Right ventricle myocardium superior (tissue), 1 donor: Measurements from ENCODE around the gene DGKQ. TPM values are rescaled to one million over a fixed set of nuclear protein-coding genes. Genes with fewer than 3 reads are reported as not detected.
"Not testable (repeated sequence)": the region's sequence is repeated elsewhere in the genome, so short reads cannot be mapped to it uniquely, and the experiment has no call there.

Experiments used
- ATAC-seq: fragments of 200-7000 bp; cut with Tn5 transposase; one replicate; pipeline ENCODE4 v1.9.1; 2020; ENCODE audit warnings: mild to moderate bottlenecking; ENCODE audit not compliant: poor library complexity
- DNase-seq: peaks from one replicate; pipeline ENCODE4 v3.0.0-alpha.2; 2020
- intact Hi-C: fragments of 100-400 bp; cut with DNase I; formaldehyde crosslinking; loops from one replicate; pipeline ENCODE4 v1.11.2; 2022
- total RNA-seq: library from RNA; stranded (reverse); fragmentation: NEBNext Ultra II Directional; extraction: Animal tissue kit (Norgen Biotek cat#: 25700); gene quantifications from one replicate; pipeline ENCODE4 v1.2.1, GENCODE V29; 2021
- donor health status: DM: no; HTN: yes; CAD: no; lungs with severe emphysema.

The DGKQ gene
- total RNA-seq, 1 donor from 2014 or later: 3.3 TPM

DNA sequence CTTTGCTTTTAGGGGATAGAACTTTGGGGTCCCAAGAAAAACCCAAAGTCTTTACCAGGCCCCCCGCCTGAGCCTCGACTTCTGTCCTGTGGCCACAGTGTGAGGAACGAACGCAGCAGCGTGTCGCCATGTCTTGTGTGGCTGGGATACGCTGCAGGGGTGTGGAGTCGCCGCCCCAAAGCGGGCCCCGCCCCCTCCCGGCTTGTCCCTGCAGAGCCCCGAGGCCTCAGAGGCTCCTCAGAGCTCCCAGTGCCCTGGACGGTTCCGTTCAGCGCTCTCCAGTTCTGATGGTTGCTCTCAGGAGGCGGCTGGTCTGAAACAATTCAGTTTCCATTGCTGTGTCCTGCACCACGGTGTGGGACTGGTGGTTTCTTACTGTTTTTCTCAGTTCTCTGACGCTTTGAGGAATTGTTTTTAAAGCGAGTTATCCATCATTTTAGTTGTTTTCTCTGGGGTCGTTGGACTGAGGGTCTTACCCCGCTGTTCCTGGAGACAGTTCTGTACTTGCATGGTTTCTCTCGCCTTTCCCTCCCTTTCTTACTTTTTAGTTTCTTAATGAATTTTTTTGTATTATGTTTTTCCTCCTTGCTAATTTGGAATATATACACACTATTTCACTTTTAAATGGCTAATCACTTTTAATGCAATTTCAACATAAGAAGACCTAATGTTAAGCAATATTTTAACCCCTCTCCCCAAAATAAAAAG lies 11.9 kb upstream of the DGKQ start:
- ATAC-seq (peak; percentile 79), DNase-seq (peak; percentile 87)
- intact Hi-C loops: no loop called here

DNA sequence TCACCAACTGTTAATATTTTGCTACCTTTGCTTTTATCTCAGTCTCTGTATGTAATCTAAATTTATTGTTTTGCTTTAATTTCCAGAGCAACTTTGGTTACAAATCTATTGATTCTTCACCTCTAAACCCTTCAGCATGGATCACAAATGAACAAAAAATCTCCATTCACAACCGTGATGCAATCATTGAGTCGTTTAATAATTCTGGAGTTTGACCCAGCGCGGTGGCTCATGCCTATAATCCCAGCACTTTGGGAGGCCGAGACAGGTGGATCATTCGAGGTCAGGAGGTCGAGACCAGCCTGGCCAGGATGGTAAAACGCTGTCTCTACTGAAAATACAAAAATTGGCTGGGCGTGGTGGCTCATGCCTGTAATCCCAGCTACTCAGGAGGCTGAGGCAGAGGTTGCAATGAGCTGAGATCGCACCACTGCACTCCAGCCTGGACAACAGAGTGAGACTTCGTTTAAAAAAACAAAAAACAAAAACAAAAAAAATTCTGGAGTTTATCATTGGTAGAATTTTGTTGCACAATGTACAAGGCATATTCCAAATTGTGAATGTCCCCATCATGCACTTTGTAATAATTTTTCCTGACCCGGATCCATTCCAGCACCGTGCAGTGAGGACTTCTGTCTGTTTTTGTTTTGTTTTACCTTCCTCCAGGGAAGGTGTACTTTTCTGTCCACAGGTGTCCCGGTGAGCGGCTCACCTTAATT lies 11.1 kb upstream of the DGKQ start:
- ATAC-seq: no peak
- no peak for DNase-seq
- intact Hi-C loops: no loop called here

DNA sequence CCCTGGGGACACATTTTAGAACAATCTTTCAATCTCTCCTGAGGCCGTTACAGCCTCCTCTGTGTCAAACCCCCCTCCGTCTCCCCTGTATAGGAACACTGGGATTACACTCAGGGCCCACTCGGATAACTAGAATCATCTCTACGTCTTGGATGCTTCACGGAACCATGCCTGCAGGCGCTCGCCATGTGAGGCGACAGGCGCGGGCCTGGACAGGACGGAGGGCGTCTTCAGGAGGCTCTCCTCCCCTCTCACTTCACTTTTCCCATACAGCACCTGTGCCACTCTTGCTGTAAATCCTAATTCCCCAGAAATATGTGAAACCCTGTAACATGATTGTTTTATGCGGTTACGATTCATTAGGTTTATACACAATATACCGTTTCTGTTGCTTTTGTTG lies 9.4 kb upstream of the DGKQ start:
- intact Hi-C loops: no loop called here
- ATAC-seq (no peak), DNase-seq (no peak)

DNA sequence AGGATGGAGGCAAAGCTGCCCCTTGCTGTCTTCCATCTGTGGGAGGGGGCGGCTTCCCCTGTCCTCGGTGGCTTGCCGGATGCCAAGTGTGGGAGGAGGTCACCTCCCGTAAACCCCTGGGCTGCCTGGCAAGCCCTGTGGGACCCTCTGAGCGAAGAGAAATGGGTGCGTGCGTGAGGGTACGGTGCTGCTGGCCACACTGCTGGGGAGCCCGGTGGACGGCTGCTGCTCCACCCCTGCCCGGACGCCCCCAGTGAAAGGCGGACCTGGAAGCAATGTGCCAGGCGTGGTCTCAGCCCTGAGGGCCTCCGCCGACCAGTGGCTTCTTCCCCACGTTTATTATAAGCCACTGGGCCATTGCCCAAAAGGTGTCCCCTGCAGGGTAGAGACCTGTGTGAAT lies 8.9 kb upstream of the DGKQ start:
- no peak for DNase-seq
- no peak for ATAC-seq
- intact Hi-C loops: no loop called here

DNA sequence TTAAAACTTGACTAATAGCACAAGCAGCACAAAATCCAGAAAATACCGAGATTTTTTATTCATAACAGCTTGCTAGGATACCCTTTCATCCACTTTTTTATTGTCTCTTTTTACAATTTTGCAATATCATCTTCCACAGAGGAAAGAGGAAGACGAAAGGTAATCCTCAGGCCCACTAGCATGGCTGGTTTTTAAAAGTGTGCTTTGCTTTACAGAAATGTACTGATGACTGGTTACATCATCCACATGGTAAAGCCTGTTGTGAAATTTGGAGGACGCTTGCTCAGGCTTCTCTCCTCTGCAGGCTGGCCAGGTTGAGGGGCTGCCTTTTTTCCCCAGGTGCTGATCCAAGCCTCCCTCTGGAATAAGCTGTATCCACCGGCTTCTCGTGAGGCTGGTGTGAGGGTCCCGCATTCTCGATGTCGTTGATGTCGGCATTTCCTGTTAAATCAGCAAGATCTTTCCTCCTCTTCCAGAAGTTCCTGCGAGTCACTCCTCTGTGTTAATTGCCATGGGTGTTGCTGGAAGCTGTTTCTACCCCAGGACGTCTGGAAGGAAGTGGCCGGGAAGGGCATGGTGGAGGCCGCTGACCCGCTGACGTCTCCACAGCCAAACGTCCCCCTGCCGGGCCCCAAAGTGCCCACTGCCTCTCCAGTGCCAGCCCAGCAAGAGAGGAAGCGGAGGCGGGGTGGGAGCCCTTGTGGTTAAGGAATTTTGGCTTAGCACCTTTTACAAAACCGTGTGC lies 5.8 kb upstream of the DGKQ start:
- ATAC-seq: no peak
- intact Hi-C loops: no loop called here
- DNase-seq: no peak

DNA sequence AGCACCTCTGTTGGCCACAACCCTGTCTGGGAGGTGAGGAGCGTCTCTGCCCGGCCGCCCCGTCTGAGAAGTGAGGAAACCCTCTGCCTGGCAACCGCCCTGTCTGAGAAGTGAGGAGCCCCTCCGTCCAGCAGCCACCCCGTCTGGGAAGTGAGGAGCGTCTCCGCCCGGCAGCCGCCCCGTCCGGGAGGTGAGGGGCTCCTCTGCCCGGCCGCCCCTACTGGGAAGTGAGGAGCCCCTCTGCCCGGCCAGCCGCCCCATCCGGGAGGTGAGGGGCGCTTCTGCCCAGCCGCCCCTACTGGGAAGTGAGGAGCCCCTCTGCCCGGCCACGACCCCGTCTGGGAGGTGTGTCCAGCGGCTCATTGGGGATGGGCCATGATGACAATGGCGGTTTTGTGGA lies 2.6 kb upstream of the DGKQ start:
- intact Hi-C loops, DNase-seq, ATAC-seq: not testable (repeated sequence)

DNA sequence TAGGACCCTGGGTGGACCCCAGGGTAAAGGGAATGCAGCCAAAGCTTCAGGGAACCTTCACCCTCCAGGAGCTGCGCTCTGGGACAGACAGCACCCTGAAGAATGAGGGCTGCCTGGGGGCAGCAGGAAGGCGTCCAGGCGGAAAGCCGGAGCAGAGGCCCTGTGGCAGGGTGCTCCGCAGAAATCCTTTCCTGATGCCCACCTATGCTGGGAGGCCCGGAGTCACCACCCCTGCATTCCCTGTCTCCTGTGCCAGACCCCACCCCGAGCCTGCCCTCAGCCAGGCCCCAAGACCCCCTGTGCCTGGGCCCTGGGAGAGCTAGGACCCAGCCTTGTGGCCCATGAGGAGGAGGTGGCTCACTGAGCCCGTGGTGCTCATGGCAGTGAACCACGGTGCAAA lies 1.3 kb upstream of the DGKQ start:
- DNase-seq (no peak), ATAC-seq (no peak)
- intact Hi-C loops: no loop called here

DNA sequence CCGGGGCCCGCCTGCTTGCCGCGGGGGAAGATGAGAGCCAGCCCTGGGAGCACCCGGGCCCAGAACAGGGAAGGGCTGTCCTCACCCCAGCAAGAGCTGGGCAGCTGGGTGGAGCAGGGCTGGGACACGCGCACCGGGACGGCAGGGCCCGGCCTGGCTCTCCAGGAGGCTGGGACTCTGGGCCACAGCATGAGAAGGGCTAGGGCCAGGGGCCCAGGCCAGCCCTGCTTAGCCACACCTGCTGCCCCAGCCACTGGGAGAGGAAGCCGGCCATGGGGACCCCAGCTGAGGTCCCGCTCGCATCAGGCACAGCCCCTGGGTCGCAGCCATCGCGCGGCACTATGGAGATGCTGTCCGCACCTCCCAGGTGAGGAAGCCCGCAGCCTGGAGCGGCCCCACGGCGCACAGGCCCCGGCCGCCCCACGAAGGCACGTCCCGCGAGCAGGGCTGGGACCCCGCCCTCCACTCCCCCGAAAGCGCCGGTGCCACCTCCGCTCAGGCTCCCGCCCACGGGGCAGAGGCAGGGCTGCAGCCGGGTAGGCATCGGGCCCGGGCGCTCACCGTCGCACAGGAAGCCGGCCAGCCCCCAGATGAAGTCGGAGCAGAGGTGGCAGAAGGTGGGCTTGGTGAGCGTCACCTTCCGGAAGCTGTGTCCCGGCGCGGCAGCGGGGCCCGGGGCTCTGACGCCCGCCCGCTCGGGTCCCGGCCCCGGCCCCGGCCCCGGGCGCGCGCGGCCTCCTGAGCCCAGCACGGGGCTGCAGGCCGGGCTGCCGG lies 531 bp downstream of the DGKQ start:
- peak; percentile 4 for ATAC-seq
- no peak for DNase-seq
- intact Hi-C loops: no loop called here

DNA sequence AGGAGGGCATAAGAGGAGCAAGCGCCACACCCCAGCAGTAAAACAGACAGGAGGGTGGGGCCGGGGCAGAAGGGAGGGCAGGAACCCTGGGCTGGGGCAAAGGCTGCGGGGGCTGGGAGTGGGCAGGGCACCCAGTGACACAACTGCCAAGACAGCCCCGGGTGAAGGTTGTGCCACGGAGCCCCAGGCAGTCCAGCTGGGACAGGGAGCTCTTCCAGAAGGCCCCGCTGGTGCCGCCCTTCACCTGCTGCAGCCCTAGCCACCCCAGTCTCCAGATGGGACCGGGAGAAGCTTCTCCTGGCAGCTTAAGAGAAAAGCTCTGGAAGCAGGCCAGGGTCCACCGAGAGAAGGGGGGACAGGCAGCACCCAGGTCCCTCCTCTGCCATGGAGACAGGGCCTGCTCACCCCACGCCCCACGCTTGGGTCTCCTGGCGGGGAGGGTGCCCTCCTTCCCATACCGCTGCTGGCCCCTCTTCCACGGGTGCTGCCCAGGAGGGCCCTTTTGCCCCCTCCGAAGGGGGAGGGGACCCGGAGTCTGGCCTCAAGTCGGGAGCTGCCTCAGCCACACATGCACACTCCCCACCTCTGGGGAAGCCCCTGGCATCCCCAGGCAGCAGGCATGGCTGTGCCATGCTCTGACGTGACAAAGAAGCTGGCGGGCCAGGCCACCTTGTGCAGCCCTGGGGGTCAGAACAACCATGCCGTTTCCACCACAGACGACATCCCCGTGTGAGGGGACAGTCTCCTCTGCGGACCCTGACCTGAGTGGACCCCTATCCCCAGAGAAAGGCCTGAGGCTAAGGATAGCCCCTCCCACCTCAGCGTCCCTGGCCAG lies 1.5 kb downstream of the DGKQ start:
- DNase-seq (no peak), ATAC-seq (no peak)
- intact Hi-C loops: no loop called here

DNA sequence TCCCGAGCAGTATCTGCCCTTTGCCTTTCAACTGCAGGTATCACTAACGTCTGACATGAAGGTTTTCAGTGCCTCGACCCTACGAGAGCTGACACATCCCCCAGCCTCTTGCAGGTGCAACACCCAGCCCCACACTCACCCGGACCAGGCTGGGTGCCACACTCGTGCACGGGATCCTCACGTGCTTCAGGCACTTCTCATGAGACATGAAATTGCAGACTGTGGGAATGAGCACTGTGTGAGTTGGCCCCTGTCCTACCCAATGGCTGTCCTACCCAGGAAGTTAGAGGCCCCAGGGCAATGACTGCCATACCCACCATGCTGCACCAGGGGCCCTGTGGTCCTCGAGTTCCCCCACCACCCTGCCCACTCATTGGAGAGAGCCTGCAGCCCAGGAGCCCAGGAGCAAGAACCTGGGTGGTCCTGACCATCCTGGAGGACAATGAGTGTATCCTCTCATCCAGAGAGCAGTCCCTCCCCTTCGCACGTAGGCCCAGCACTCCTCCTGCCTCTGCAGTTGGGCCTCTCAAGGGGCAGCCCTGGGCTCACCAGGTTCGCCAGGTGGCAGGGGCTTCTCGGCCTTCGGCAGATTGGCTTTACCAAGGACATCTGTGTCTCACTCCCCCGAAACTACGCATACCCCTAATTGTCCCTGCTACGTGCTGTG lies 2.4 kb downstream of the DGKQ start:
- no peak for DNase-seq
- ATAC-seq: no peak
- intact Hi-C loops: no loop called here

DNA sequence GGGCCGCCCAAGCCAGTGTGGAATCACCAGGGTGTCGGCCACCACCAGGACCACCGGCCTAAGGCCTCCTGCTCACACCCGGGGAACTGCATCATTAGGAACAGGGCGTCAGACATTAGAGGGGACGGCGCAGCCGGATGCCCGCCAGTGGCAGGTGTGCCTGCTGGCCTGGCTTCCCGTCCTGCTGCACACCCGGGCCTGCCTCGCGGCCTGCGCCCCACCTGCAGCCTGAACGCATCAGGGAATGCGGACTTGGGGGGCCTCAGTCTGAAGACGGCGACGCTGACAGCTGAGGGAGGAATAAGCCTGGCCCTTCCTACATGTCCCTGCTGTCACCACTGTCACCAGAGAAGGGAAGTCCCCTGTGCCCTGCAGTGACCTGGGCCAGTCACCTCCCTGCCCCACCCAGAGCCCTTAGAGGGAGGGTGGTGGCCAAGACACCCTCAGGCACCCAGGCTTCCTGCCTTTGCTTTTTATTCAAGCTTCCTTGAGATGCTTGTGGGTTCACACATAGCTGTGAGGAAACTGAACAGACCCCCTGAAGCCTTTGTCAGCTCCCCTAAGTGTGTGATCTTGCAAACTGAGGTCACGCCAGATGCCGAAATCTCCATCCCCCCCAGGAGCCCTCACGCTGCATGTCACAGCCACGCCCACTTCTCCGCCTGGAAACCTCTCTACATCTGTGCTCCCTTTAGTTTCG lies 3.2 kb downstream of the DGKQ start:
- ATAC-seq: no peak
- intact Hi-C loops: no loop called here

DNA sequence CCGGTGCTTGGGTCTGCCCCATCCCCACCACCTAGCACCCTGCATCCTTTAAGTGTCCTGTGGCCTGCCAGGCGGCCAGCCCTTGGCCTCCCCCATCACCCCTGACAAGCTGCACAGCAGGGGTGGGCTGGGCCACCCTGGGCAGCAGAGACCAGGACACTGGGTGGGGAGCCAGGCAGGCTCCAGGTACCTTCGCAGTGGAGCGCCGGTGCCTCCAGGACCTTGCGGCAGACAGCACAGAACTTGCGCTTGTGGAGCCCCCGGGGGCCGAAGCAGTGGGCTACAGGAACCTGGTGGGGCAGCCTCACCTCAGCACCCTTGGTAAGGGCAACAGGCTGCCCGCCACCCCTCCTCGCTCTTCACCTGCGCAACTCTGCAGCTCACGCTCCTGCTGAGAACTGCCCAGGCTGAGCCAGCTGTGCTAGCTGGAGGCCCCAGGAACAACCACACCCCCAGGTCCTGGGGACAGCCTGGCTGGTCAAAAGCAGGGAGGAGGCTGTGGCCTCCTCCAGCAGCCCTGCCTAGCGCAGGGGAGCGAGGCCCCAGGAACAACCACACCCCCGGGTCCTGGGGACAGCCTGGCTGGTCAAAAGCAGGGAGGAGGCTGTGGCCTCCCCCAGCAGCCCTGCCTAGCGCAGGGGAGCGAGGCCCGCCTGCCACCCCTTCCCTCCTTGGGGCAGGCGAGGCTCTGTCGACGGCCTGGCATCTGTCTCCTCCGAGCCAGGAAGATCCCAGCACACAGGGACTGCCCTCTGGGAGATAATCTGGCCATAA lies 4.6 kb downstream of the DGKQ start:
- intact Hi-C loops: no loop called here
- ATAC-seq (no peak), DNase-seq (no peak)

More for the DNA sequence above, 3.2 kb downstream of the DGKQ start:
- no peak for DNase-seq

DNA sequence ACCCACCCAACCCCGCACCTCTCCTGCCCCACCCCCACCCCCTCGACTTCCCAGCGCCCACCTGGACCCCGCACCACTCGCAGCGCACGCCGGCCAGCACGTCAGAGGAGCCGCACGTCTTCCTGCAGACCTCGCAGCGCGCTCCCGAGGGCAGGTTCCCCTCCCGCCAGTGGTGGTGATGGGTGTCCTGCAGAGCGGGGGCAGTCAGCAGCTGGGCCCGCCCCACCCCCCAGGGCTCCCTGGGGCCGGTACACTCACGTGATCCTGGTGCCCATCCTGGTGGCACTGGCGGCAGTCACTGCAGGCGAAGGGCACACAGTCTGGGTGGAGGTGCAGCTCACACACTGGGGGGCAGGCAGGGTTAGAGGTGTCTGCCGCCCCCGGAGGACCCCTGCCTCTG lies 5.1 kb downstream of the DGKQ start:
- intact Hi-C loops: no loop called here
- DNase-seq: no peak
- no peak for ATAC-seq

DNA sequence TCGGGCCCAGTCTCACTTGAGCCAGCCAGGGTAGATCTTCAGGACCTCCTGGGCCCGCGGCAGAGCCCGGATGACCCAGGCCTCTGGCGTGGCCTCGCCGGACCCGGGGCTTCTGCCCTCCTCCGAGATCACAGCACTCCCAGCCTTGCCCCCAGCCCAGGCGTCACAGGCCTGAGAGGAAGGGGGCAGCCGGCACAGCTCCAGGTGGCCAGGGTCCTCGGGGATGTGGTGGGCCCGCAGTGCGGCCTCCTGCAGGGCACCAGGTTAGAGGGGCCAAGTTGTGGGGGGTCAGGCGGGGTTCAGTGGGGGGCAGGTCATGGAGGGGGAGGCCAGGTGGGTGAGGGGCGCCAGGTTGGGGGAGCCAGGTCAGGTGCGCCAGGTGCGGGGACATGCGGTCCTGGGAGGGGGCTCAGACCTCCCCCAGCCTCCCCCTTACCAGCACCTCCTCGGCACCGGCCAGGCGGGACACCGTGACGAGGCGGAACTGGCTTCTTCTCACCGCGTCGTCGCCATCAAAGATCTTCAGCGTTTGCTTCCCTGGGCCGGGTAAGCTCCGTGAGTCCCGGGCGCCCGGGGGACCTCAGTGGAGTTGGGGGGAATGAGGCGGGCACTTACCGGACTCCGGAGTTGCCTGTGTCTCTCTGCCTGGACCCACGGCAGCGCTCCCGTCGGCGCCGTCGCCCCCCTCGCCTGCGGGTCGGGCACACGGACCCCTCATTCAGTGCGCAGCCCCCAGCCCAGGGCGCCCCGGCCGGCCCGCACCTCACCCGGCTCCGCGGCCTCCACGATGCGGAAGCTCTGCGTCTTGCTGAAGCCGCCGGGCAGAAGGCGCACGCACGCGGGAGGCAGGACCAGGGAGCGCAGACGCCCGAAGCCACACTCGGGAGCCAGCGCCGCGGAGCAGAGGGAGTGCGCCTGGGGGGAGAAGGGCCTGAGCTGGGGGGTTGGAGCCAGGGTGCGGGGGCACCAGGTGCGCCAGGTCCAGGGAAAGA lies 6.0 kb downstream of the DGKQ start:
- intact Hi-C loops: no loop called here
- DNase-seq (no peak), ATAC-seq (peak; percentile 8)
